K562 (cell line): ENCODE data around the gene HNF1B.

Source experiments
- CEBPB ChIP-seq: fragments of 450-650 bp; IDR thresholded peaks from 2 replicates; pipeline ENCODE4 v1.6.1; 2016; ENCODE audit warnings: missing genetic modification characterization, missing compliant biosample characterization
- CTCF ChIP-seq, 3 experiments: IDR thresholded peaks in 2 of 3; conservative IDR thresholded peaks in 1 of 3; 2 replicates each; pipeline ENCODE4 v1.5.1; 2011 to 2012; ENCODE audit warnings: low read length in 3 of 3, mild to moderate bottlenecking in 3 of 3, control low read depth in 2 of 3, improper control_type of control experiment in 1 of 3, inconsistent platforms in 1 of 3, low read depth in 1 of 3, mixed read lengths in 1 of 3, moderate library complexity in 1 of 3; ENCODE audit not compliant: insufficient read depth in 2 of 3
- EP300 ChIP-seq: IDR thresholded peaks from 2 replicates; pipeline ENCODE4 v1.6.1; 2012; ENCODE audit warnings: low read length, improper control_type of control experiment
- POLR2A ChIP-seq: fragments of 450-650 bp; conservative IDR thresholded peaks from 2 replicates; pipeline ENCODE4 v1.6.1; 2016
- RBM15 ChIP-seq: fragments of 200-400 bp; formaldehyde crosslinking; IDR thresholded peaks from 2 replicates; pipeline ENCODE4 v1.6.1; 2018; ENCODE audit warnings: mild to moderate bottlenecking, low read length, moderate library complexity; ENCODE audit not compliant: insufficient read depth
- REST ChIP-seq, 2 experiments: fragments of 450-650 bp; formaldehyde crosslinking in 1 of 2; IDR thresholded peaks; 2 replicates each; pipeline versions ENCODE4 v1.4.0 to v1.6.1; 2014 to 2020; ENCODE audit warnings: mild to moderate bottlenecking in 2 of 2, borderline replicate concordance in 1 of 2, low read depth in 1 of 2
- RFX5 ChIP-seq: IDR thresholded peaks from 2 replicates; pipeline ENCODE4 v1.6.1; 2011; ENCODE audit warnings: low read depth, mild to moderate bottlenecking, improper control_type of control experiment, low read length
- ZSCAN29 ChIP-seq: fragments of 450-650 bp; IDR thresholded peaks from 2 replicates; pipeline ENCODE4 v1.6.1; 2017
- ZZZ3 ChIP-seq: fragments of 450-650 bp; IDR thresholded peaks from 2 replicates; pipeline ENCODE4 v1.6.1; 2016; ENCODE audit warnings: antibody characterized with exemption, mild to moderate bottlenecking, moderate library complexity

GRCh38 chr17:37789771-37790541 lies 45.1 kb upstream of the HNF1B start:
- TF ChIP-seq EP300 (no peak), RBM15 (no peak), ZZZ3 (no peak), POLR2A (no peak), REST (IDR thresholded peaks at IDR 0.05; ENCODE audit: borderline replicate concordance) (no peak), REST (CRISPR knock-in tag; IDR thresholded peaks at IDR 0.05; ENCODE audit: low read depth) (no peak), RFX5 (no peak), CTCF (IDR thresholded peaks at IDR 0.05 in 2 of 3, conservative IDR thresholded peaks at IDR 0.05 in 1 of 3; ENCODE audit: insufficient read depth in 2 of 3, low read depth in 1 of 3, low read length in 3 of 3) (no peak), ZSCAN29 (no peak), CEBPB (tag) (no peak)
